DMS114 treated with DMSO at 0.1 percent for 48 hours (cell line): Measurements from ENCODE around the gene BLVRA.
A peak's percentile ranks its signal among the peaks of the same experiment; 100 is the strongest.
"Not testable (repeated sequence)": the region's sequence is repeated elsewhere in the genome, so short reads cannot be mapped to it uniquely, and the experiment has no call there.

Experiments
- DNase-seq: peaks from one replicate; lab custom pipeline; 2025; ENCODE audit not compliant: unreplicated experiment; lab: John Stamatoyannopoulos, UW

BLVRA gene, protein sequence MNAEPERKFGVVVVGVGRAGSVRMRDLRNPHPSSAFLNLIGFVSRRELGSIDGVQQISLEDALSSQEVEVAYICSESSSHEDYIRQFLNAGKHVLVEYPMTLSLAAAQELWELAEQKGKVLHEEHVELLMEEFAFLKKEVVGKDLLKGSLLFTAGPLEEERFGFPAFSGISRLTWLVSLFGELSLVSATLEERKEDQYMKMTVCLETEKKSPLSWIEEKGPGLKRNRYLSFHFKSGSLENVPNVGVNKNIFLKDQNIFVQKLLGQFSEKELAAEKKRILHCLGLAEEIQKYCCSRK

GRCh38 chr7:43758029-43758821 lies at the start of gene BLVRA:
Gene BLVRA (plus strand): TSS chr7:43758680. CDS start chr7:43771159, 12,479 bp downstream.
- DNase-seq, result no peak

DNA sequence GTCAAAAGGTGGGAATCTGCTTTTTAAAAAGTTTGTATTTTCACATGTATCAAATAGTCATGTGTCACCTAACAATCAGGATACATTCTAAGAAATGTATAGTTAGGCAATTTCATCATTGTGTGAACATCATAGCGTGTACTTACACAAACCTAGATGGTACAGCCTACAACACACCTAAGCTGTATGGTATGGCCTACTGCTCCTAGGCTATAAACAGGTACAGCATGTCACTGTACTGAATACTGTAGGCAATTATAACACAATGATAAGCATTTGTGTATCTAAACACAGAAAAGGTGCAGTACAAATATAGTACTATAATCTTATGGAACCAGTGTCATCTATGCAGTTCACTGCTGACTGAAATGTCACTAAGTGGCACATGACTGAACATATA lies 47.0 kb upstream of the BLVRA start:
- no peak for DNase-seq

GRCh38 chr7:43715966-43716365 lies 42.5 kb upstream of the BLVRA start:
- DNase-seq, result not testable (repeated sequence)

DNA sequence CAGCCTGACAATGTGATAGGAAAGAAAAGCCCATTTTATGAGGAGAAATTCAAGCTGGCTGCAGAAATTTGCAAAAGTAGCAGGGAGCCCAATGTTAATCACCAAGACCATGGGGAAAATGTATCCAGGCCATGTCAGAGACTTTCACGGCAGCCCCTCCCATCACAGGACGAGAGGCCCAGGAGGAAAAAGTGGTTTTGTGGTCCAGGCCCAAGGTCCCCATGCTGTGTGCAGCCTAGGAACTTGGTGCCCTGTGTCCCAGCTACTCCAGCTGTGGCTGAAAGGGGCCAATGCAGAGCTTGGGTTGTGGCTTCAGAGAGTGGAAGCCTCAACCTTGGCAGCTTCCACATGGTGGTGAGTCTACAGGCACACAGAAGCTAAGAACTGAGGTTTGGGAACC lies 41.9 kb upstream of the BLVRA start:
- DNase-seq, result no peak

DNA sequence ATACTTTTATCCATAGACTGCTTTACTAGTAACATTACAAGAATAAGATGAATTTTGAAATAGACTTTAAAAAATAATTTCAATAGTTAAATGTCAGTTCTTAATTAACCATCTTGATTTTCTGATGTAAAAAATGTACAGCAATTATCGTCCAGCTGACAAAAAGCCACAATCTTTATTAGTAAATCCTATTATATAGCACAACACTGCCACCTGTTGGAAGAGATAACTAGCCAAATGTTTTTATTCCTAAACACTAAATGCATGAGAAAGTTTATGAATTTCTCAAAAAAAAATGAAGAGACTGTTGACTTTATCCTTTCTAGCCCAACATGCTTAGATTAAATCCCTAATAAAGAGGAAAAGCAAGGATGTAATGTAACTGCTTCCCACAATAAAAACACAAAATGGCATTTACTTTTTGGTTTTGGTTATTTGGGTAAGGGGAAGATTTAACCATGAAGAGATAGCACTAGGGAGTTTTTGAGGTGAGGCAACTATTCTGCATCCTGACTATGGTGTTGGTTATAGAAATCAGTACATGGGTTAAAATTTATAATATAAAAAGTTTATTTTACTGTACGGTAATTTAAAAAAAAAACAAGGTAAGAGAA lies 37.2 kb upstream of the BLVRA start:
- peak; percentile 41 for DNase-seq

DNA sequence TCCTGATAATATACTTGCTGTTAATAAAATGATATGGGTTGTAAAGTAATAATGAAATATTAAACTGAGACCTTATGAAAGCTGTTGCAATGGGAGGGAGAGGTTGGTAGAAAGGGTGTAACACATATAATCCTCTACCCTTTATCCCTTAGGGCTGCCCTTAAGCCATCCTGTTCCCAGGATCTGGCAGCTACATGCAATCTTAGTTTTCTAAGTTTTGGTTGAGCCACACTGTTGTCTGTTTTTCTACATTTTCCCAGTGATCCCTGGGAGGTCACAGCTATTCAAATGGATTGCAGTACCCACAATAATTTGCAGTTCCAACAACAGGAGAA lies 35.5 kb upstream of the BLVRA start:
- no peak for DNase-seq

GRCh38 chr7:43725251-43725650 lies 33.2 kb upstream of the BLVRA start:
- DNase-seq, result no peak

GRCh38 chr7:43726466-43726865 lies 32.0 kb upstream of the BLVRA start:
- DNase-seq, result no peak

DNA sequence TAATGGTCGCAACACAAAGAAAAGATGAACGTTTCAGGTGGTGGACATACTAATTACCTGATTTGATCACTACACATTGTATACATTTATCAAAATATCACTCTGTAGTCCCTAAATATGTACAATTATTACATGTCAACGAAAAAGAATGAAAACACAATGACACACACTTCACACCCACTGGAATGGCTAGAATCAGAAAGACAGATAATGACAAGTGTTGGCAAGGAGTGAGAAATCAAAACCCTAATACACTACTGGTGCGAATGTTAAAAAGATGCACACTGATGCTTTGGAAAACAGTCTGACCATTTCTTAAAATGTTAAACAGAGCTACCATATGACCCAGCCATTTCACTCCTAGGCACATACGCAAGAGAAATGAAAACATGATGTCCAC lies 31.5 kb upstream of the BLVRA start:
- no peak for DNase-seq

- DNase-seq, result no peak
Observed at GRCh38 chr7:43727494-43727893, 31.0 kb upstream of the BLVRA start.

DNA sequence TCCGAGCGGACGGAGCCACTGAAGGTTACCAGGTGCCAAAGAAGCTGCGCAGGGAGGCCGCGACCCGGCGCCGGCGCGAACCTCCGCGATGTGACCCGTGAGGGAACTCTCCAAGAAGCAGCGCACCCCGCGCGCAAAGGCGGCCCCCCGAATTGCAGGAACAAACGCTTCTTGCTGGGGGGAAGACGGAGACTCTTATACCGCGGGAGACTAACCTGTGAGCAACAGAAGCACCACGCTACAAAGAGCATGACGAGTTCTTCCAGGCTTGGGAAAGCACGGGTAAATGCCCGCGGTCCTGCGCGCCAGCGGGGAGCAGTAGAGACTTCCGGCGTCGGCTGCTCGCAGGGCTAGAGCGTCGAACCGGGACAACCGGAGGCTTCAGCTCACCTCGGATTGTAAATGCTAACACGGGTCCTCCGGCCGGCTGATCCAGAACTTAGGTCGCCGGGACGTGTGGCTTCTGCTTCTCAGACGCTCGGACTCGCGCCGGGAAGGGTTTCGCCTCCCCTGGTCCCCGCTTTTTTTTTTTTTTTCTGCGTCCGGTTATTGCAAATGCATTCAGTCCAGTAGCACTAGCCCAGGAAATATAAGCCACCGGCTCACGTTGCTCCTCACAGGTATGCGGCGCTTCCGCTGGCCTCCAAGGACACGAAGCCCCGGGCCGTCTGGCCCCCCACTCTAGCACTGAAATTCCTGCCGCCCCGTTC lies 29.1 kb upstream of the BLVRA start, which contains the start of gene COA1:
COA1 (minus strand) TSS at position 310 of the 710 bp plus-strand sequence. CDS start 80,909 bp downstream, outside the sequence.
- peak; percentile 83 for DNase-seq

DNA sequence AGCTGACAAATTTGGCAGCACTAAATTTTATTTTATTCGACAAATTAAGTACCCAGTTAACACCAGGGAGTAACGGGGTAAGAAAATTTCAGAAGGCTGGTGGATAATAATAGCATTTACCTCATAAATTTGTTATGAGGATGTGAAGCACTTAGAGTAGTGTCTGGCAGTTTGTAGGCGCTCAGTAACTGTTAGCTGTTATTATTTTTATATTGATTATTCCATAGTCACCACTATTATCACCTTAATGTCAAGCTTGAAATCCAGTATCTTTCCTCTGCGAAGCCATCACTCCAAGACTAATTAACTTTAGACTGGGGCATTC lies 28.6 kb upstream of the BLVRA start:
- no peak for DNase-seq

- DNase-seq, result not testable (repeated sequence)
Observed at GRCh38 chr7:43731494-43731893, 27.0 kb upstream of the BLVRA start.

GRCh38 chr7:43734575-43735332 lies 23.7 kb upstream of the BLVRA start:
- not testable (repeated sequence) for DNase-seq

DNA sequence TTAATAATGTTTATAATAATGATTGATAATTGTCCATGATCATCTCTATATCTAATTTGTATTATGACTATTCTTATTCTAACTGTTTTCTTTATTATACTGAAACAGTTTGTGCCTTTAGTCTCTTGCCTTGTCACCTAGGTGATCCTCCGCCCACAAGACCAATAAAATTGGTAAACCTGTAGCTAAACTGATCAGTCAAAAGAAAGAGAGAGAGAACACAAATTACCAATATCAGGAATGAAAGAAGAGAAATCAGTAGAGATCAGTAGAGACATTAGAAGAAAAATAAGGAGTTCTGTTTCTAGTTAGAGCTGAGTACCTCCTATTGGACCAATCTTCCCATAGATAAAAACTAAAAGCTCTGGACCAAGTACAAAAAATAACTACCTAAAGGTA lies 23.1 kb upstream of the BLVRA start:
- no peak for DNase-seq

GRCh38 chr7:43735802-43736603 lies 22.5 kb upstream of the BLVRA start:
- DNase-seq, result no peak

GRCh38 chr7:43737467-43738127 lies 20.9 kb upstream of the BLVRA start:
- DNase-seq, result no peak

DNA sequence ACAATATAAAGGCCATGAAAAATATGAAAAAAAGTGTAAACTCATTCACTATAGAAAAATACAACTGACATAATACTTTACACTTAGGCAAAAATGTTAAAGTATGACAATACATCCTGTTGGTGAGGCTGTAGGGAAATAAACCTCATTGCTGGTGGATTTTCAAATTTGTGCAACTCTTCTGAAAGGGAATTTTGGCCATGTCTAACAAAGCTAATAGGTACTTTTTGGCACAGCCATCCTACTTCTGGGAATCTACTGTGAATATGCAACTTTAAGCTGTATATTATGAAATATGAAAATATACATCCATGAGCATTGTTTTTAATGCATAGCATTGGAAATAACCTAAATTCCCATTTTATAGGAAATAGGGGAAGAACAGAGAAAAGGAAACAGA lies 15.8 kb upstream of the BLVRA start:
- DNase-seq, result no peak

GRCh38 chr7:43747328-43748105 lies 11.0 kb upstream of the BLVRA start:
- DNase-seq, result no peak
